GM19240 (cell line): ENCODE measurements around the gene CLGN.
"Not testable (repeated sequence)": the region's sequence is repeated elsewhere in the genome, so short reads cannot be mapped to it uniquely, and the experiment has no call there.

Experiments
- DNase-seq: peaks from one replicate; pipeline ENCODE4 v3.0.0; 2011; ENCODE audit warnings: low spot score; ENCODE audit not compliant: insufficient read length

The CLGN gene, protein sequence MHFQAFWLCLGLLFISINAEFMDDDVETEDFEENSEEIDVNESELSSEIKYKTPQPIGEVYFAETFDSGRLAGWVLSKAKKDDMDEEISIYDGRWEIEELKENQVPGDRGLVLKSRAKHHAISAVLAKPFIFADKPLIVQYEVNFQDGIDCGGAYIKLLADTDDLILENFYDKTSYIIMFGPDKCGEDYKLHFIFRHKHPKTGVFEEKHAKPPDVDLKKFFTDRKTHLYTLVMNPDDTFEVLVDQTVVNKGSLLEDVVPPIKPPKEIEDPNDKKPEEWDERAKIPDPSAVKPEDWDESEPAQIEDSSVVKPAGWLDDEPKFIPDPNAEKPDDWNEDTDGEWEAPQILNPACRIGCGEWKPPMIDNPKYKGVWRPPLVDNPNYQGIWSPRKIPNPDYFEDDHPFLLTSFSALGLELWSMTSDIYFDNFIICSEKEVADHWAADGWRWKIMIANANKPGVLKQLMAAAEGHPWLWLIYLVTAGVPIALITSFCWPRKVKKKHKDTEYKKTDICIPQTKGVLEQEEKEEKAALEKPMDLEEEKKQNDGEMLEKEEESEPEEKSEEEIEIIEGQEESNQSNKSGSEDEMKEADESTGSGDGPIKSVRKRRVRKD

DNA sequence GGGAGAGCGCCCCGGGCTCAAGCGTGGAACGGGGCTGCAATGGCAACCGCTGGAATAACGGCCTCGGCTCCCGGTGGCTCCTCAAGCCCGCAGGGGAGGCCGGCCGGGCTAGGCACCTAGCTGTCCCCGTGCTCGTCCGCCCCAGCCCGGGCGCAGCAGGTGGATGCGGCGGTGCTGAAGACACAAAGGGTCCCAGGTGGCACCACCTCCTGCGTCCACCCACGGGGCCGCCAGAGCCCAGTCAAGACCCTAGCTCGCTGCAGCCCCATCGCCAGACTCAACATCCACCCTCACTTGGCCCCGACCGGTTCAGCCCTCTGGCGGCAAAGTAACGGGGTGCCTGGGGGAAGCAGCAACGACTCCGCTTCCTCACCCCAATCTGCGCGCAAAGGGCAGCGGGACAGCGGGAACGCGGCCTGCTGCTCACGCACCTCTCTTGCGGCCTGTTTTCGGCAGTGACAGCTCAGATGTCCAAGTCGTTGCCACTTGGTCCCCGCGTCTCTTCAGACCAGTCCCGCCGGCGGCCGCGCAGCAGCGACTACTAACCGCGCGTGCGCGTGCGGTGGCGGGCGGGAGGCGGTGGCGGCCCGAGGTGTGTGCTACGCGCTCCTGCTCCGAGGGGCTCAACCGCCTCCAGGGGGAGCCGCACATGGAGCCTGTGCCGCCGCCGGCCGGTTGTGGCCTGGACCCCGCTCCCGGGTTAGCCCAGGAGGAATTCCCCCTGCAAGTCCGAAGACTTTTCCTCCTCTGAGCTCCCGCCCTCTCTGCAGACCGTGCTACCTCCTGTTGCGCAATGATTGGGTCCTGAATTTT lies at the start of gene CLGN:
TSS of gene CLGN (minus strand) at position 543 of the 813 bp plus-strand sequence. CDS start 14,570 bp downstream, outside the sequence.
- peak; percentile 20 for DNase-seq

DNA sequence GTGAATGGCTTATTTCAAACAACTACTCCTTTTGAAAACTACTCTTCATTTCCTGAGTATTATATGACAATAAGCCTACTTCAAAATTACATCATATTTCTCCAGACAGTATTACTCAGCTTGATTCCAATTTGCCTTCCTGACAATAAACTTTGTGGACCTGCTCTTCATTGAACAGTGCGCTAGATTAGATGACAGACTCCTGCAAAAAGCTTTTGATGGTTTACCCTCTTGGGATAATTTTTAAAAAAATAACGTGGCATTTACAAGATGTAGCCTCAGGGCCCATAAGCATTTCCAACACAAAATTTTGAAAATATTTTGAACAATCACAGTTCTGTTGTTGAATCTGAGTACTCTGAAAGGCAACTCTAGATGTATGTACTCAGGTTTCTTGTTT lies 44.7 kb upstream of the CLGN start:
- DNase-seq, result no peak

DNA sequence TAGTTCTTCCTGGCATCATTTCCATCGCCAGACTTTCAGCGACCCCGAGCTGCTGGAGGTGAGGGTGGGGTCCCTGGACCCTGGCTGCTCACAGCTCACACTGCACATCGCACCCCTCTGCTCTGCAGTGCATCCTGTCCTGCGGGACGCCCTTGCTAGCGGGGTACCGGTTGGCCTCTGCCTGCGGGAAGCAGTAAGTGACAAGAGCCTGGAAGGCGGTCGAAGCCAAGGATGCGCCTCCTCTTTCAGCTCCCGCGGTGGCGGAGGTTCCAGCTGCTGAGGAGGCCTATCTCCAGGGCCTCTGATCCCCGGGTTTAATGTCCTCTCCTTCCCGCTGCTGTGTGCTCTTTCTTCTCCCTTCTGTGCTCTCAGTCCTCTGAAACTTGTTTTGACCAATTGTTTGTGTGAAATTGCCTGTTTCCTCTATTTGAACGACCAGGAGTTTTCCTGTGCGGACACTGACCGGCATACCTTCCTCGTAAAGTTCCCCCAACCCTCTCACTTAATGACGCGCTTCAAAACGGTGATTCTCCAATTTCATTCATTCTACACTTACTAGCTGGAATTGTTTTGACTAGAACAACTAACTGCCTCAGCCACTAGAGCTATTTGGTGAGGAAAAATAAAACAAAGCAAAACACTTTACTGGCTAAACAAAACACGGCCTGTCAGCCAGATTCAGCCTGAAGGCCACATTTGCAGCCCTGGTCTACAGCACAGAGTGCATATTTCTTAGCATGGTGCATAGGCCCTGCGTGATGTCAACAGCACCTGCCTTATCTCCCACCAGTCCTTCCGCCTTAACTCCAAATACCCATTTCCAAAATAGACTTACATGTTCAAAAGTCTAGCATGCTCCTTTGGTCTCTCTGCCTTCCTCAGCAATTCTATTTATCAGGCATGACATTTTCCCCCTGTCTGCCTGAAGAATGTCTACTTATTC lies 42.6 kb upstream of the CLGN start:
- no peak for DNase-seq

DNA sequence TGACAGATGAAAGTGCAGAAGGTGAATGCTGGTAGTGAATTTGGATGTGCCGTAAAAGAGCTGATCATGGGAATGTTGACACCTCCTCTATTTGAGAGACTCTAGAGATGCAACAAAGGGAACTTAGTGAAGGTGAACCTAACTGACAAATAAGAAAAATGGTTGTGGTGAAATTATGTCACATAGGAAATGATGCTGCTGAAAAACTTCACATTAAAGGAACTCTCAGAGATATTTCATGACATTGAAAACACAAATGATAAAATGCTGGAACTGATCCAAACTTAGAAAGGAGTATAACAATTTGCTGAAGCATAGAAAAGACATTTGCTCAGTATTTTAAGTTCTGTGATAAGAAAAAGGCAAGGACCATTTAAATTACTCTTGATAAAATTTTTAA lies 38.7 kb upstream of the CLGN start:
- no peak for DNase-seq

DNA sequence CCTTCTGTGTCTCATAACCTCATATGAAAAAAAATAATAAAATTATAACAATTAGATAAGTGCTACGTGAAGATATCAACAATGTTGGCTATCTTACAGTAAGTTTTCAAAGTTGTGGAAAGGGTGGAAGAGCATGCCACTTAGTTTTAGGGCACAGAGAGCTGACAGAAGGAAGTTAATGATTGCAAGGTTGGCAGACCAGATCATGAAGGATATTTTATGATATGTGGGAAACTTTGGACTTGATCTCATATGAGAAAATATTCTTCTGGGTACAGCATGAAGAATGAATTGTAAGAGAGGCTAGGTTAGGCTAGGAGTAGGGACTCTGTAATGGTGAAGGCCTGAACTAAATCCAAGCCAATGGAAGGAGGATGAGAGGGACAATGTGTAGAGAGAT lies 36.2 kb upstream of the CLGN start:
- no peak for DNase-seq

DNA sequence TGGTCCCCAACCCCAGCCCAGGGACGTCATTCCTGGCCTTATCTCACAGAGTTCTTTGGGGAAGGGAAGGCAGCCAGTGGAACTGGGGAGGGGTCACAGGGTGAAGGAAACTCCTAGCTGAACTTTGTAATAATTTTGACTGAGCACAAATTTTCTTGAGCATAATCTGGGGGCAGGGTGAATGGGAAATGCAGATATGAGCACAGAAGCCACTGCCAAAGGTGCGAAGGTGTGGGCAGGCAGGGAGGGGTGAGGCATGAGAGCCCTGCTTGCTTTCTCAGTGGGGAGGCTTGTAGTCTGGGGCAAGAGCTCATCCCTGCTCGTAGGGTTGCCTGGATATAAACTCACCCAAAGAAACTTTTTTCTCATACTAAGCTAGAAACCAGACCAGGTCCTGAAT lies 35.7 kb upstream of the CLGN start:
- no peak for DNase-seq

DNA sequence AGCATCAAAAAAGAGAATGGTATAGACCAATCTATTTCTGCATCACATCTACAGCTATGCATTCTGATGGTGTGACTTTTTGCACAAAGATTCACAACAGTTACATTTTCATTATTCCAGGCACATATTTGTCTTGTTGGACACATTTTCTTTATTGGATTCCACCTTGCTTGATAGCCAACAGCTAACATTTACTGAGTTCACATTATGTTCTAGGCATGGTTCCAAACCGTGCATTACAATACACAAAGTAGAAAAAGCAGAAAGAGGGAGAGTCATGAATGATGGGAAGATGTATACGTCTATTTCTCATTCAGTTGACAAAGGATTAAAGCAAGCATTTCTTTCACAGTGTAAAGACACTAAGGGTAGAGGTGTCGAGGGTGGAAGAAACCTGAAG lies 22.9 kb upstream of the CLGN start:
- no peak for DNase-seq

DNA sequence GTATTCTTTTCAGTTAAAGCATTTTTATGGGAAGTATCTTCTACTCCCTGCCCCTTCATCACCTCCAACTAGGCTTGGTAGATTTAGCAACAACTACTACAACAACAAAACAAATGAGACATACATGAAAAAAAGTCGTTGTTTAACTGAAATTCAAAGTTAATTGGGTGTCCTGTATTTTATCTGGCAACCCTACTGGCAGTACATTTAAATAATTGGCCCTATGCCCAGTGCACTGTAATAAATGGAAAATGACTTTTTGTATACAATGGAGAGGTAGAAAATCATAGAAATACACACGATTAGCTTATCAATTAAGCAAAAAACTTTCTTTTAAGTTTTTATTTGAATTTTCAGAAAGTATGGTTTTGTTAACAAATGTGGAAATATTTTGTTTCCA lies 21.4 kb upstream of the CLGN start:
- DNase-seq, result no peak

DNA sequence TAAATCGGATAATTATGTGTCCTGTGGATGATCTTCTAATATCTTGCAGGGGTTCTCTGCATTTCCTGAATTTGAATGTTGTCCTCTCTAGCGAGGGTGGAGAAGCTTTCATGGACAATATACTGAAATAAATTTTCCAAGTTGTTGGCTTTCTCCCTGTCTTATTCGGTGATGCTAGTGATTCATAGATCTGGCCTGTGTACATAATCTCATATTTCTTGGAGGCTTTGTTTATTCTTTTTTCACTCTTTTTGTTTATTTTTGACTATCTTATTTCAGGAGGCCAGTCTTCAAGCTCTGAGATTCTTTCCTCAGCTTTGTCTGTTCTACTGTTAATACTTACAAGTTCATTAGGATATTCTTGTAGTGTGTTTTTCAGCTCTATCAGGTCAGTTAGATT lies 20.7 kb upstream of the CLGN start:
- no peak for DNase-seq

DNA sequence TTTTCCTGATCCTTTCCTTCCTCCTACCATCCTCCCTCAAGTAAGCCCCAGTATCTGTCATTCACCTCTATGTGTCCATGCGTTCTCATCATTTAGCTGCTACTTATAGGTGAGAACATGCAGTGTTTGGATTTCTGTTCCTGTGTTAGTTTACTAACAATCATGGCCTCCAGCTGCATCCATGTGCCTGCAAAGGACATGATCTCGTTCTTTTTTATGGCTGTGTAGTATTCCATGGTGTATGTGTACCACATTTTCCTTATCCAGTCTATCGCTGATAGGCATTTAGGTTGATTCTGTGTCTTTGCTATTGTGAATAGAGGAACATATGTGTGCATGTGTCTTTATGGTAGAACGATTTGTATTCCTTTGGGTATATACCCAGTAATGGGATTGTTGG lies 16.9 kb upstream of the CLGN start:
- DNase-seq, result not testable (repeated sequence)

DNA sequence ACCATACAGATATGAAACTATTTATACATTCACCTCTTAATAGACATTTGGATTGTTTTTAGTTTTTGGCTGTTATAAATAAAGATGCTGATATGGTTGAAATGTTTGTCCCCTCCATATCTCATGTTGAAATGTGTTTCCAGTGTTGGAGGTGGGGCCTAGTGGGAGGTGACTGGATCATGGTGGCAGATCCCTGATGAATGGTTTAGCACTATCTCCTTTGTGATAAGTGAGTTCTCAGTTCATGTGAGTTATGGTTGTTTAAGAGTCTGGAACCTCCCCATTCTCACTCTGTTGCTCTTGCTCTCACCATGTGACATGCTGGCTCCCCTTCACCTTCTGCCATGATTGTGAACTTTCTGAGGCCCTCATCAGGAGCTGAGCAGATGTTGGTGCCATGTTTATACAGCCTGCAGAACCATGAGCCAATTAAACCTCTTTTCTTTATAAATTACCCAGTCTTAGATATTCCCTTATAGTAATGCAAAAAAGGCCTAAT lies 12.2 kb upstream of the CLGN start:
- no peak for DNase-seq

DNA sequence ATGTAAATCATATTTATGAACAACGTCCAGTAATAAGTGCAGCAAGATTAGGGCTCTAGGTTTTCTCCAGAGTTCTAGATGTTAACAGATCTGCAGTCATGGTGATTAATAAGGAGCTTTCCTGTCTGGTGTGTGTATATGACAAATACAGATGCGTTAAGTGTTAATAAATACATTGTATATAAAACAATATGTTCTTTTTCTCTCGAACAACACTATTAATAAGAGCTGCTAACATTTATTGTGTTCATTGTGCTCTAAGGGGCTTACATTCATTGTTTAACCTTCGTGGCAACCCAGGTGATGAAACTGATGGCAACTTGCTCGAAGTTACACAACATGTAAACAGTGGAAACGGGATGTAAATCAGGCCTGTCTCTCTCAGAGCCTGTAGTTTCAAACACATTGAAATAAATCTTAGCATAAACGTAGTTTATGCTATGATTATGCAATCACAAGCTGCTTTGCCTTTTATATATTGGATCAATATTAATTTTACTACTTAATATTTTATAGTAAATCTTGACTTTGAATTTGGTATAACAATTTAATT lies 547 bp upstream of the CLGN start:
- DNase-seq, result no peak

DNA sequence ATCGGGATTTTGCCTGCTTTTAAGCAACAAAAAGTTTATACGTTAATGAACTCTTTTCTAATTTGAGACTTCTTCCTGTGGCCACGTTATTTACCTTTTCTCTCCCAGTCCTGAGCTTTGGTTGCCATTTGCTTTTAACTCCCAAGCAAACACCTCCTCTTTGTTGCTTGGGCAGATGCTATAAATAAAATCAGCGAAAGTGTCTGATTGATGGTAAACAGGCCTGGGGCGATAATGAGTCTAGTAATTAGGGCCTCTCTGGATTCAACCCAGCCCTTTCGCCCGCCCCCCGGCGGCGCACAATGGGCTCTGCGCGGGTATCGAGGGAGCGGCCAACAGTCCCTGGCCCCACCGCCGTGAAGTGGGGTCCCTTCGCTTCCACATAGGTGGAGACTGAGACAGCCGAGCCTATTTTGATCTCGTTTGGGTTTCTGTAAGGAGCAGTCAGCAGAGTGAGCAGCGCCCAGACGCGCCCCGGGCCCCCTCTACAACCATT lies 790 bp downstream of the CLGN start:
- DNase-seq, result no peak

DNA sequence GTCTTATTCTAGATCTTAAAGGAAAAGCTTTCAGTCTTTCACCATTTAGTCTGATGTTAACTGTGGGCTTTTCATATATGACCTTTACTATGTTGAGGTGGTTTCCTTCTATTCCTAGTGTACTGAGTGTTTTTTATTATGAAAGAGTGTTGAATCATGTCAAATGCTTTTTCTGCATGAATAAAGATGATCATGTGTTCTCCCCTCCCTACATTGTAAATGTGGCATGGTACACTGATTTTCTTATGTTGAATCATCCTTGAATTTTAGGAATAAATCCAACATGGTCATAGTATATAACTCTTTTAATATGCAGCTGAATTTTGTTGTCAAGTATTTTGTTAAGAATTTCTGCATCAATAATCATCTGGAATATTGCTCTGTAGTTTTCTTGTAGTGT lies 4.3 kb downstream of the CLGN start:
- DNase-seq, result no peak

DNA sequence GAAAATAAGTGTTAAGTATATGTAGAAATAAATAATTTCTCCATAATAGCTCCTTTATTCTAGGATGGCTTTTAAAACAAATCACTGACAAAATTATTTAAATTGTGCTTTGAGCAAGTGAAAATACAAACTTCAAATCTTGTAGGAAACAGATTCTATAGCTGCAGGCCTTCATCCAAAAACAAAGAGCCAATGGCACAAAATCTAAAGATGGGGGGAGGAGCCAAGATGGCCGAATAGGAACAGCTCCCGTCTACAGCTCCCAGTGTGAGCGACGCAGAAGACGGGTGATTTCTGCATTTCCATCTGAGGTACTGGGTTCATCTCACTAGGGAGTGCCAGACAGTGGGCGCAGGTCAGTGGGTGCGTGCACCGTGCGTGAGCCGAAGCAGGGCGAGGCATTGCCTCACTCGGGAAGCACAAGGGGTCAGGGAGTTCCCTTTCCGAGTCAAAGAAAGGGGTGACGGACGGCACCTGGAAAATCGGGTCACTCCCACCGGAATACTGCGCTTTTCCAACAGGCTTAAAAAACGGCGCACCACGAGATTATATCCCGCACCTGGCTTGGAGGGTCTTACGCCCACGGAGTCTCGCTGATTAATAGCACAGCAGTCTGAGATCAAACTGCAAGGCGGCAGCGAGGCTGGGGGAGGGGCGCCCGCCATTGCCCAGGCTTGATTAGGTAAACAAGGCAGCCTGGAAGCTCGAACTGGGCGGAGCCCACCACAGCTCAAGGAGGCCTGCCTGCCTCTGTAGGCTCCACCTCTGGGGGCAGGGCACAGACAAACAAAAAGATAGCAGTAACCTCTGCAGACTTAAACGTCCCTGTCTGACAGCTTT lies 14.1 kb downstream of the CLGN start:
- DNase-seq, result not testable (repeated sequence)

DNA sequence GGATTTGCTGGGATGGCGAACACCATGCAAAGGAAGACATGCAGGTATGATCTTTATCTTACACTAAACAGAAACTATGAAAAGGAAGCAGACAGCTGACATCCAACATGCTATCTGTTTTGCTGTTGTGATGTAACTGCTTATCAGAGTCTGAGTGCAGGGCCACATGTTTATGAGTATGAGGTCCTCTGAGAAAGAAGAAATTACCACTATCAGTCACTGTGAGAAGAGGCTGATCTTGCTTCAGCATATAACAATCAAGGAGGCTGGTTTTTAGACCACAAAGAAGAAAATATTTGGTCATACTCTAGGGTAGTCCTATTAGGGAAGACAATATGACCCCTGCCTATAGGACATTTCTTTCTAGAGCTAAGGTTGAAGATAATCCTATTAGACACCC lies 18.5 kb downstream of the CLGN start:
- DNase-seq, result no peak

DNA sequence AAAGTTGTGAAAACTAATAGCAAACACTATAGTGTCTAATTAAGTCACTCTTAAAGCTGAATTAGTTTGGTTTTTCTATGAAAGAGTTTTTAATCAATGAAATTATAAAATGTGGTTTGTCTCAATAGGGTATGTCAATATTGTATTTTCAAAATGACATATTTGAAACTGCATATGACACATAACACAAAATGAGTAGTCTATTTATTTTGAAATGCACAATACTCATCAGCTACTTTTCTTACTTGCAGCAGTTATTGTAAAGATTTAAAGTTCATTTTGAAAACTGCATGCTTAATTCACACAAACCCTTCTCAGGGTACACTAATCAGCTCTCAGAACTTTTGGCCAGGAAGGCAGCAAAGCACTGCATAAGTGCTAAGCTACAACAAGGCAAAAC lies 21.2 kb downstream of the CLGN start:
- no peak for DNase-seq

DNA sequence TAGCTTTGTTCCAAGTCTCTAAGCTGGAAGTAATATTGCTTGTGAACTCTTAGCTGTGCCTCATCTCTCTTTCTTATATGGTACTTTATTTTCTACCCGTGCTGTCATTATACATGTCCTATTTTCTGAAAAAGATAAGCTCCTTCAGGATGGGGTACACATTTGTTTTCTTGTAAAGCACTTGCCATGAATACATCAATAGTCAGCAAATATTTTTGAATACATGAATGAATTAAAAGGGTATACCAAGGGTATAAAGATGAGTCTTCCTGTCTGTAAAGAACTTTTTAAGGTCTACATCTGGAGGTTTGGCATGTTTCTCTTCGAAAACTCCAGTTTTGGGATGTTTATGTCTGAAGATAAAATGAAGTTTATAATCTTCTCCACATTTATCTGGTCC lies 27.3 kb downstream of the CLGN start:
- no peak for DNase-seq

DNA sequence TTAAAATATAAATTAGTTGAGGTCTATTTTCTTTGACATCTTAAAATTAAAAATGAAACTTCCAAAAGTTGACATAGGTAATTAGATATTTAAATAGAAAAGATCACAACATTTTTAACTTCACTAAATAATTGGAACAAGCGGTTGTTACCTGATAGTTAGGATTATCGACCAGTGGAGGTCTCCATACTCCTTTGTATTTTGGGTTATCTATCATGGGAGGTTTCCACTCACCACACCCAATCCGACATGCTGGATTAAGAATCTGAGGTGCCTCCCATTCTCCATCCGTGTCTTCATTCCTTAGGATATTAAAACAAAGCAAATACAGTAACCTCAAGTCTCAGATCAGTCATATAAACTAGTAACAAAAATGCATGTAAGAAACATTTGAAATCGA lies 31.8 kb downstream of the CLGN start:
- DNase-seq, result no peak

DNA sequence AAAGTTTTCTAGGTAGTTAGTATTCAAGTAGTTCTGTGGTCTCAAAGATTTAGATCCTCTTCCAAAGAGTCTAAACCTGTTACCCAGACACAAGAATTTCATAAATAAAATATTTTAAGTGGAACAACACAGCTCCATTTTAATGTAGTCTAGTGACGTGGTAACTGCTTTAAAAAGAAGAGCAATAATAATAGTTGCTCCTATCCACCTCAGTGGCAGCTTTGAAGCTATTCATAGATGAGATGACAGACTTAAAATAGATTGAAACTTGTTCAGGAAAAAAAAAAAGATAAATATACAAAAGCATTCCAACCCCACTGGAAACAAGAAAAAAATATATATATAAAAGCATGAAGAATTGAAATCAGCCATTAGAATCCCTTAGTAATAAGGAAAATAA lies 39.4 kb downstream of the CLGN start:
- DNase-seq, result no peak
